ENCODE data around the gene CDH4.

Gene CDH4

DNA sequence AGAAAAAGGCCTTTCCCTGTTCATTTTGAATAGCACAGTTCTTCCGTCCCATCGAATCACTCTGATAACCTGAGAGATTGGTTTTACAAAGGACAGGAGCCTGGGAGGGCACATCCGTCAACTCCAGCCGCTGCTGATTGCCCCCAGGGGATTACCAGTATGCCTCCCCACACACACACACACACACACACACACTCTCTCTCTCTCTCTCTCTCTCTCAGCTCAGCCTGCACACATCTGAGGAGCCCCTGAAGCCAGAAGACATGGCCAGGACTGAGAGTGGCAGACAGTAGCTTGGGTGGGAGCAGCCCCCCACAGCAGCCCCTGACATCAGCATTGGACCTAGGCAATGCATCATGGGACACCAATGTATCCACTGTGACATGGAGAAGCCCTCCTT is 13.2 kb upstream of the CDH4 start:
- TF ChIP-seq ZNF274 (IDR thresholded peaks at IDR 0.05; ENCODE audit: low read depth, low read length), result no peak
- H3K4me3 ChIP-seq (ENCODE audit: low read length), result no peak overlapping the region

GRCh38 chr20:61240814-61241213 is 11.2 kb upstream of the CDH4 start:
- H3K4me3 ChIP-seq (ENCODE audit: low read length), result no peak overlapping the region
- TF ChIP-seq ZNF274 (IDR thresholded peaks at IDR 0.05; ENCODE audit: low read depth, low read length), result no peak

GRCh38 chr20:61244213-61244612 is 7.8 kb upstream of the CDH4 start:
- no peak for TF ChIP-seq ZNF274 (IDR thresholded peaks at IDR 0.05; ENCODE audit: low read depth, low read length)
- H3K4me3 ChIP-seq (ENCODE audit: low read length), result no peak overlapping the region

DNA sequence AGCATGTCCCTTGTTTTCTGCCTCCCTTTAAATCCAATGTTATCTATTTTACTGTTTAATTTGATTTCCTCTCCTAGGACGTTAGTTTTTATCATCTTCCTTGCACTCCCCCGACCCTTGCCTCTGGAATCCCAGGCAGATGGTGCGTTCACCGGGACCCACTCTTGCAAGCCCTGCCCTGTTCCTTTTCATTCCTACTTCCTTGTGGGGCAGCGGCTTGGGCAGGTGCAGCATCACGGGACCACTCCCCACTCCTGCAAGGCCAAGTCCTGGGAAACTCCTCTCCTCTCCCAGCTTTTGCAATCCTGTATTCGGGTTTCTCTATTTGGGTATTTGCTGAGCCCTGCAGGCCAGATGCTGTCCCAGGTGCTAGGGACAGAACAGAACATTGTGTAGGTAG is 5.8 kb upstream of the CDH4 start:
- TF ChIP-seq ZNF274 (IDR thresholded peaks at IDR 0.05; ENCODE audit: low read depth, low read length), result no peak
- no peak overlapping the region for H3K4me3 ChIP-seq (ENCODE audit: low read length)

- no peak for TF ChIP-seq ZNF274 (IDR thresholded peaks at IDR 0.05; ENCODE audit: low read depth, low read length)
- no peak overlapping the region for H3K4me3 ChIP-seq (ENCODE audit: low read length)
Measured at GRCh38 chr20:61249626-61250025, 2.4 kb upstream of the CDH4 start.

- no peak for TF ChIP-seq ZNF274 (IDR thresholded peaks at IDR 0.05; ENCODE audit: low read depth, low read length)
- H3K4me3 ChIP-seq (ENCODE audit: low read length), result no peak overlapping the region
Measured at GRCh38 chr20:61252601-61253263, 671 bp downstream of the CDH4 start.

GRCh38 chr20:61253264-61253639 is 1.2 kb downstream of the CDH4 start:
- H3K4me3 ChIP-seq (ENCODE audit: low read length), result no peak overlapping the region

DNA sequence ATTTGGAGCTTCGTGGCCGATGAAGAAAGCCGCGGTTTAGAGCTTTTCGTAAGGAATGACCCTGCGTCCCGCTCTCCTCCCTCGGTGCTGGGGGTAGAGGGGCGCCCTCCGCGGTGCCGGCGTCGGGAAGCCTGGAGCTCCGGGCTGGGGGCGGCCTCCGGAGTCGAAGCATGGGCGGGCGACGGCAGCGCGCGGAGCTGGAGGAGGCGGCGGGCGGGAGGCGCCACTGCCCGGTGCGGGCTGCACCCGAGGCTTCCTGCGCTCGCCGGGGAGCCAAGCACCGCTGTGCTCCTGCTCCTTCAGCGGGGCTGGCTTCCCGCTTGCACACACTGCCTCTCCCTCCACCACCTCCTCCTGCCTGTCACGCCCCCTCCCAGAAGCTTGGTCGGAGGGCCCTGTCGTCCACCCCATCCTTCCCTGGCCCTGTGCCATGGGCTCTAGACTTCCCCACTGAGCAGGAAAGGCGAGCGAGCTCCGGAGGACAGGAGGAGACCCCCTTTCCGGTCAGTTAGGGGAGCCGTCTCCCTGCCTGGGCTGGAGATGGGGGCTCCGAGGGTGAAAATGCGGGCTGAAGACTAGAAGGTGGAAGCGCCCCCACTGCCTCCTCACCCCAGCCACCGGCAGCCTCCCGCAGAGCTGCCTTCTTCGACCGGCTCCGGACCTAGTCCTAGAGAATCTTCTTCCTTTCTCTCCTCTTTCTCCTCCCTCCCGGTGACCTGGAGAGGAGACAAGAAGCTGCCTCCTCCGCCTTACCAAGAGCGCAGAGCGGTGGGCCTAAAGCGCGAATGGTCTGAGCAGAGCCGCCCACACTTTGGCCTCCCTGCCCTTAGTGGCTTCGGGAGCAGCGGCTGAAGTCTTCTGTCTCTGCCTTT is 1.8 kb downstream of the CDH4 start:
- no peak for TF ChIP-seq ZNF274 (IDR thresholded peaks at IDR 0.05; ENCODE audit: low read depth, low read length)
- H3K4me3 ChIP-seq (ENCODE audit: low read length), result no peak overlapping the region

More at GRCh38 chr20:61253264-61253639, 1.2 kb downstream of the CDH4 start:
- no peak for TF ChIP-seq ZNF274 (IDR thresholded peaks at IDR 0.05; ENCODE audit: low read depth, low read length)

- TF ChIP-seq ZNF274 (IDR thresholded peaks at IDR 0.05; ENCODE audit: low read depth, low read length), result no peak
- H3K4me3 ChIP-seq (ENCODE audit: low read length), result no peak overlapping the region
Measured at GRCh38 chr20:61254881-61255626, 3.0 kb downstream of the CDH4 start.

DNA sequence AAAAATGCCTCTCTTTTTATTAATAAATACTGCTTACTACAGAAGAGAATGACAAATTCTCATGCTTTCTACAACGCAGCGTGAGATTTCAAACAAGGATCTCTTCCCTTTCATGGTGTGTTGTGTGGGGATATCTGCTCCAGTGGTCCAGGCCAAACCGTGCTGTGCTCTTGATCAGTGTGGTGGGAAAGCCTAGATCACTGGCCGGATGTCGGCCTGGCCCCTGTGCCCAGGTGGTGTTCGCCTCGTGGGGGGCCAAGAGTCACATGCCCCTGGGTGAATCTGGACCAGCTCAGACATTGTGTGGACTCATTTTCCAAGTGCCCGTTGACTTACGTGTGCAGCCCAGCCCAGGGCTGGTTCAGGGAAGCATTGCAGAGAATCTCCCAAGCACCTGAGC is 4.3 kb downstream of the CDH4 start:
- no peak overlapping the region for H3K4me3 ChIP-seq (ENCODE audit: low read length)
- TF ChIP-seq ZNF274 (IDR thresholded peaks at IDR 0.05; ENCODE audit: low read depth, low read length), result no peak

DNA sequence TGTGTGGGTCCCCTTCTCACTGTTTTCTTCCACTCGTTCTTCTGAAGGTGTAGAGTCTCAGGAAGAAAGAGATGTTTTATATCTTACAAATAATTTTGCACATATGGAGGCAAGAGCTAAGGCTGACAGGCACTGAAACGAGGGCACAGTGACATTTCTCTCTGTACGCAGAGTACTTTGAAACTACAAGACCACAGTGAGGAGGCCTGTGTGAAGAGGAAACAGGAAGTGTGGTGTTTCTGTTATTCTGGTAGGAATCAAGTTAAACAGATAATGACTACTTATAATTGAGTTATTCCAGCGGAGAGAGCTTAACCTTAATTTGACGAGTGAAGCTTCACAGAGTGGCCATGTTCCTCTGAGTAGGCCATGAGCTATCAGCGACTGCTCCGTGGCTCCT is 4.8 kb downstream of the CDH4 start:
- no peak overlapping the region for H3K4me3 ChIP-seq (ENCODE audit: low read length)
- no peak for TF ChIP-seq ZNF274 (IDR thresholded peaks at IDR 0.05; ENCODE audit: low read depth, low read length)

DNA sequence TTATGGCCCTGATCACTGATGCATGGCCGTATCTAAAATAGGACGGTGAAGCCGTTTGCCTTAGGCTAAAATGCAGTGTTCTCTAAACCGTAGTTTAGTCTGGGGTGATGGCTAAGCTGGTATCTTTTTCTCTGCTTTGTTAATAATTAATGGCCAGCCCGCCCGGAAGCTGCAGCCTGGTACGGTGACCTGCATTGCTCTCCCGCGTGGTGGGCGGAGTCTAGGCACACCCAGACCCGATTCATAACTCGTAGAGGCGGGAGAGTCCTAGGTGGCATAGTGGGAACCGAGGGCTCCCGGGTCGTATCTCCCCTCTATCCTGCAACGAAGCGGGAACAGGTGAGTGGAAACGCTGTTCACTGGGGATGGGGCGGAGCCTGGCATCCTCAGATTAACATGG is 5.5 kb downstream of the CDH4 start:
- TF ChIP-seq ZNF274 (IDR thresholded peaks at IDR 0.05; ENCODE audit: low read depth, low read length), result no peak

GRCh38 chr20:61259741-61260140 is 7.7 kb downstream of the CDH4 start:
- no peak overlapping the region for H3K4me3 ChIP-seq (ENCODE audit: low read length)
- TF ChIP-seq ZNF274 (IDR thresholded peaks at IDR 0.05; ENCODE audit: low read depth, low read length), result no peak

More for the DNA sequence above, 5.5 kb downstream of the CDH4 start:
- no peak overlapping the region for H3K4me3 ChIP-seq (ENCODE audit: low read length)

GRCh38 chr20:61260905-61261304 is 8.8 kb downstream of the CDH4 start:
- H3K4me3 ChIP-seq (ENCODE audit: low read length), result no peak overlapping the region
- no peak for TF ChIP-seq ZNF274 (IDR thresholded peaks at IDR 0.05; ENCODE audit: low read depth, low read length)

- no peak for TF ChIP-seq ZNF274 (IDR thresholded peaks at IDR 0.05; ENCODE audit: low read depth, low read length)
- H3K4me3 ChIP-seq (ENCODE audit: low read length), result no peak overlapping the region
Measured at GRCh38 chr20:61262036-61262435, 10.0 kb downstream of the CDH4 start.

Data from GM08714 (cell line).